AG08396 (cell line): Measurements from ENCODE around the gene PADI2.

Source experiments
- DNase-seq: peaks from one replicate; pipeline ENCODE4 v3.0.0; 2012; ENCODE audit warnings: low spot score, mixed read lengths

Gene PADI2

GRCh38 chr1:17119076-17119772 is at the start of gene PADI2:
TSS of gene PADI2 (minus strand) at chr1:17119451. CDS start at chr1:17119371, 80 bp downstream.
- DNase-seq = peak; percentile 92

- peak; percentile 73 for DNase-seq
Measured at GRCh38 chr1:17168091-17168876, 49.0 kb upstream of the PADI2 start.

GRCh38 chr1:17167786-17168090 is 48.5 kb upstream of the PADI2 start:
- no peak for DNase-seq

GRCh38 chr1:17167041-17167785 is 48.0 kb upstream of the PADI2 start:
- no peak for DNase-seq

- no peak for DNase-seq
Measured at GRCh38 chr1:17165823-17166222, 46.6 kb upstream of the PADI2 start.

GRCh38 chr1:17163789-17164666 is 44.8 kb upstream of the PADI2 start:
- no peak for DNase-seq

GRCh38 chr1:17163371-17163770 is 44.1 kb upstream of the PADI2 start:
- no peak for DNase-seq

GRCh38 chr1:17162941-17163340 is 43.7 kb upstream of the PADI2 start:
- no peak for DNase-seq

- DNase-seq = no peak
Measured at GRCh38 chr1:17161926-17162800, 42.9 kb upstream of the PADI2 start.

GRCh38 chr1:17161137-17161740 is 42.0 kb upstream of the PADI2 start:
- DNase-seq = no peak

- no peak for DNase-seq
Measured at GRCh38 chr1:17158961-17159360, 39.7 kb upstream of the PADI2 start.

- DNase-seq = no peak
Measured at GRCh38 chr1:17156108-17156507, 36.9 kb upstream of the PADI2 start.

- DNase-seq = no peak
Measured at GRCh38 chr1:17155257-17155920, 36.1 kb upstream of the PADI2 start.

- DNase-seq = no peak
Measured at GRCh38 chr1:17149771-17150170, 30.5 kb upstream of the PADI2 start.

- DNase-seq = peak; percentile 43
Measured at GRCh38 chr1:17148950-17149608, 29.8 kb upstream of the PADI2 start.

GRCh38 chr1:17145648-17146047 is 26.4 kb upstream of the PADI2 start:
- no peak for DNase-seq

- DNase-seq = no peak
Measured at GRCh38 chr1:17143760-17144159, 24.5 kb upstream of the PADI2 start.

GRCh38 chr1:17141441-17142197 is 22.4 kb upstream of the PADI2 start:
- DNase-seq = no peak

GRCh38 chr1:17140279-17140678 is 21.0 kb upstream of the PADI2 start:
- no peak for DNase-seq
